Measurements from ENCODE around the gene VSTM2L. TPM values are rescaled to one million over a fixed set of nuclear protein-coding genes. Genes with fewer than 3 reads are reported as not detected.

The VSTM2L gene
- total RNA-seq, 2 donors from 2014 or later = 1.4 to 2.9 TPM

DNA sequence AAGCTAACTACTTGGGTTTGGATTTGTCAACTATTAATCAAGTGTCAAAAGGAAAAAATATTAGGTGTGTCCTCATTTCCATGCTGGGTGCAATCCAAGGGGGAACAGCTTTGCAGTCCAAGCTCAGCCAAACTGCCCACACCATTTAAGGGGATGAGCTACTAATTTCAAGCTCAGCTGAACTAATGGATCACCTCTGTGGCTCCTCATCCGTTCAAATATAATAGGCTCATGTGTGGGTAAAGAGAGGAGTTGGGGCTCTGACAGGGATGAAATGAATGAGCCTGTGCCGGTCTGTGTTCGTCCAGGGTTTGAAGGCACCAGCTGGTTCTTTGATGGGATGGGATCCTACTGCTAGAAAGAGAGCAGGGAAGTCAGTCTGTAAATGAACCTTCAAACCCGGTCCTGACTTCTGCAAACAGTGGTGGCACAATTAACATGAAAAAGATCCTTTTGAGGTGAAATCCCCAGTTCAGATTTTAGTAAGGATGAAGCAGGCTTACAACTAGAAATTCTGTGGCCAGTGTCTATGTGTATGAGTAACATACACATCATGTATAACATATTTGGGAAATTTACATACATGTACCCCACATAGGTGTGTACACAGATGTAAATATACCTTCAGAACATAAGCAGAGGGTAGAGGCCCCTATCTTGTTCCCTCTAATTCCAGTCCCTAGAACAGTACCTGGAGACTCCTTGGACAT is 88.4 kb downstream of the VSTM2L start:
- H3K27me3 ChIP-seq (ENCODE audit: control insufficient read depth, insufficient read depth, low read length, poor library complexity, severe bottlenecking) = no peaks in the 10 kb centered on the region
- Mint-ChIP-seq H3K27ac (no peak overlapping the region), H3K4me3 (no peak overlapping the region), H3K9me3 (no peaks in the 10 kb centered on the region), H3K36me3 (ENCODE audit: low read depth) (peaks cover 36% of the 10 kb centered on the region), H3K27me3 (ENCODE audit: insufficient read depth) (no peaks in the 10 kb centered on the region), H3K4me1 (peaks cover 28% of the 10 kb centered on the region)
- no peak overlapping the region for H3K4me3 ChIP-seq (ENCODE audit: low read length)
- H3K9me3 ChIP-seq (ENCODE audit: control insufficient read depth, low read length) = no peaks in the 10 kb centered on the region
- DNase-seq = no peak
- no peak for TF ChIP-seq CTCF (conservative IDR thresholded peaks at IDR 0.05)
- 91% methylated on average over 4 of the region's 4 CpGs for WGBS, 2 experiments (ENCODE audit: insufficient coverage in 1 of 2, insufficient read length in 1 of 2)
- H3K27ac ChIP-seq (ENCODE audit: low read depth, low read length) = peak overlapping the region; percentile 58
- peaks cover 57% of the 10 kb centered on the region for H3K36me3 ChIP-seq (ENCODE audit: control insufficient read depth, insufficient read depth, low read length)
- H3K4me1 ChIP-seq (ENCODE audit: control insufficient read depth, insufficient read depth, low read length) = peaks cover 16% of the 10 kb centered on the region
- H3K9ac ChIP-seq (ENCODE audit: extremely low read depth, low read length, poor library complexity, severe bottlenecking) = no peak overlapping the region

DNA sequence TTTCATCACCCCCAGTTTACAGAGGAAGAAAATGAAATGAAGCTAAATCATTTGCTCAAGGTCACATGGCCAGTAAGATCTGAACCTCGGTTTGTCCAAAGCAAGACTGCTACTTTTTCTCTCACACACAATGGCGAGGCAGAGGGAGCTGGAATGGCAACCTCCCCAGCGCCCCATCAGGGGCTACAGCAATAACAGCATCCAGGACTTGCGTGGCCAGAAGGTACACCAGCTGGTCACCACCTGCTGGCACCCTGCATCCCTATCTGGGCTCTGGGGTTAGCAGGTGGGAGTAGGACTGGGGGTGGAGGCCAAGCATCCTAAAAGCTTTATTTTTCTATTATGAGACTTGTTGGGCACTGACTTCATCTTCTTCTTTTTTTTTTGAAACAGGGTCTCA is 89.0 kb downstream of the VSTM2L start:
- DNase-seq = no peak
- peaks cover 58% of the 10 kb centered on the region for H3K36me3 ChIP-seq (ENCODE audit: control insufficient read depth, insufficient read depth, low read length)
- H3K9me3 ChIP-seq (ENCODE audit: control insufficient read depth, low read length) = no peaks in the 10 kb centered on the region
- Mint-ChIP-seq H3K4me3 (no peak overlapping the region), H3K27ac (no peak overlapping the region), H3K4me1 (peaks cover 23% of the 10 kb centered on the region), H3K9me3 (no peaks in the 10 kb centered on the region), H3K27me3 (ENCODE audit: insufficient read depth) (no peaks in the 10 kb centered on the region), H3K36me3 (ENCODE audit: low read depth) (peaks cover 40% of the 10 kb centered on the region)
- no peaks in the 10 kb centered on the region for H3K27me3 ChIP-seq (ENCODE audit: control insufficient read depth, insufficient read depth, low read length, poor library complexity, severe bottlenecking)
- no peak for TF ChIP-seq CTCF (conservative IDR thresholded peaks at IDR 0.05)
- H3K9ac ChIP-seq (ENCODE audit: extremely low read depth, low read length, poor library complexity, severe bottlenecking) = no peak overlapping the region
- no peak overlapping the region for H3K27ac ChIP-seq (ENCODE audit: low read depth, low read length)
- H3K4me1 ChIP-seq (ENCODE audit: control insufficient read depth, insufficient read depth, low read length) = peaks cover 12% of the 10 kb centered on the region
- no peak overlapping the region for H3K4me3 ChIP-seq (ENCODE audit: low read length)
- WGBS, 2 experiments (ENCODE audit: insufficient coverage in 1 of 2, insufficient read length in 1 of 2) = 93% methylated on average over 4 of the region's 4 CpGs; no CpG with 5 or more reads in 1 of the 2 experiments

DNA sequence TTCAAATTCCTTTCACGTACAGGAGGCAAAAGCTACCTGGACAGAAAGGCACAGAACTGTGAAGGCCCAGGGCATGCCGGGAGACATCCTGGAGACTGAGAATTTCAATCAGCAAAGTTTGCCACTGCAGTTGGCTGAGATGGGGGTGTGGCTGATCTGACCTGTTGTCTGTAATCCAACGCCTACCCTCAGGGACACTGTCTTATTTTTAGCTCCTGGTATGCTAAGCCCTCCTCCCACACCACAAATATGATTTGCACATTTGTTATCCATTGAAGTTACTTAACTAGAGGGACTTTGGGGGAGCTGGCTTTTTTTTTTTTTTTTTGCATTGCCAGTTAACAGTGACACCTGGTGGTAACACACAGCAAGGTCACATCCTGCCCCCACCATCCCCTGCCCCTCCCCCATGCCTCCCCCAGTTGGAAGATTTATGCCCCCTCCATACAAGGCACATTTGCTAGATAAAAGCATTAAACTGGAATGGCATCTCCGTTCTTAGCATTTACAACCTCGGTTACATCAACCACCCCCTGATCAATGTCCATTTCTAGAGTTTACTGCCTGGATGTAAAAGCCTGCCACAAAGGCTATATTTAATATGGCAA is 90.0 kb downstream of the VSTM2L start:
- Mint-ChIP-seq H3K36me3 (ENCODE audit: low read depth) (peaks cover 50% of the 10 kb centered on the region), H3K4me1 (peaks cover 13% of the 10 kb centered on the region), H3K4me3 (no peak overlapping the region), H3K9me3 (no peaks in the 10 kb centered on the region), H3K27ac (no peak overlapping the region), H3K27me3 (ENCODE audit: insufficient read depth) (no peaks in the 10 kb centered on the region)
- 73 to 100% methylated on average over 3 to 5 of the region's 5 CpGs for WGBS, 2 experiments (ENCODE audit: insufficient coverage in 1 of 2, insufficient read length in 1 of 2)
- Histone ChIP-seq H3K9ac (ENCODE audit: extremely low read depth, low read length, poor library complexity, severe bottlenecking) (no peak overlapping the region), H3K27me3 (ENCODE audit: control insufficient read depth, insufficient read depth, low read length, poor library complexity, severe bottlenecking) (no peaks in the 10 kb centered on the region), H3K4me3 (ENCODE audit: low read length) (no peak overlapping the region), H3K36me3 (ENCODE audit: control insufficient read depth, insufficient read depth, low read length) (peaks cover 67% of the 10 kb centered on the region), H3K4me1 (ENCODE audit: control insufficient read depth, insufficient read depth, low read length) (peaks cover 2% of the 10 kb centered on the region), H3K9me3 (ENCODE audit: control insufficient read depth, low read length) (no peaks in the 10 kb centered on the region), H3K27ac (ENCODE audit: low read depth, low read length) (no peak overlapping the region)
- DNase-seq = no peak
- peak; percentile 89 for TF ChIP-seq CTCF (conservative IDR thresholded peaks at IDR 0.05)
